H1 (cell line): ENCODE measurements around the gene PLXND1. TPM values are rescaled to one million over a fixed set of nuclear protein-coding genes. Genes with fewer than 3 reads are reported as not detected.
A peak's percentile ranks its signal among the peaks of the same experiment; 100 is the strongest.

Experiments used
- CTCF ChIA-PET: fragments of 300-600 bp; sonication (Branson Sonifier 250); formaldehyde crosslinking; loops from one replicate; lab custom pipeline; 2021; ENCODE audit not compliant: partially characterized antibody; lab: Charles Lee
- POLR2A ChIA-PET: fragments of 300-600 bp; sonication (Branson Sonifier 250); formaldehyde crosslinking; loops from one replicate; lab custom pipeline; 2021; ENCODE audit warnings: inconsistent platforms; ENCODE audit not compliant: partially characterized antibody; lab: Charles Lee
- DNase-seq, 2 experiments: peaks; one replicate each; pipeline versions ENCODE4 v3.0.0 to v3.0.0-alpha.2; 2010 to 2022; ENCODE audit warnings: low spot score in 2 of 2, low read depth in 1 of 2, mixed read lengths in 1 of 2
- FAIRE-seq: peaks from 2 replicates; lab custom pipeline; 2011; peaks lifted over from hg19 to GRCh38; lab: Jason Lieb, UNC
- H2AFZ ChIP-seq: 2 replicates; pipeline ENCODE4 v1.8.1; 2012; ENCODE audit warnings: low read length, inconsistent platforms
- H2AK5ac ChIP-seq: 2 replicates; pipeline ENCODE4 v1.6.1; 2013; ENCODE audit warnings: low read depth, low read length
- H2BK120ac ChIP-seq: replicated peaks from 2 replicates; pipeline ENCODE3; 2013; ENCODE audit warnings: low read depth, low read length, inconsistent platforms
- H2BK12ac ChIP-seq: 2 replicates; pipeline ENCODE4 v1.6.1; 2013; ENCODE audit warnings: low read depth, low read length
- H2BK15ac ChIP-seq: 2 replicates; pipeline ENCODE4 v1.6.1; 2013; ENCODE audit warnings: low read length
- H2BK20ac ChIP-seq: 2 replicates; pipeline ENCODE4 v1.6.1; 2013; ENCODE audit warnings: low read length
- H2BK5ac ChIP-seq: 2 replicates; pipeline ENCODE4 v1.6.1; 2013; ENCODE audit warnings: low read depth, low read length
- H3K14ac ChIP-seq: 2 replicates; pipeline ENCODE4 v1.6.1; 2013; ENCODE audit warnings: inconsistent platforms; ENCODE audit not compliant: insufficient read length
- H3K18ac ChIP-seq: 2 replicates; pipeline ENCODE4 v1.6.1; 2013; ENCODE audit warnings: low read length; ENCODE audit errors: extremely low read depth
- H3K23ac ChIP-seq: 2 replicates; pipeline ENCODE4 v1.6.1; 2013; ENCODE audit warnings: inconsistent platforms; ENCODE audit not compliant: insufficient read length
- H3K23me2 ChIP-seq: 2 replicates; pipeline ENCODE4 v1.6.1; 2013; ENCODE audit warnings: low read depth, low read length
- H3K27ac ChIP-seq: 2 replicates; pipeline ENCODE4 v1.6.1; 2011; ENCODE audit warnings: low read depth, low read length, inconsistent platforms
- H3K27me3 ChIP-seq, 4 experiments: replicated peaks in 1 of 4; 1 replicate in 1 of 4; 2 replicates in 3 of 4; pipeline versions ENCODE4 v1.6.1 to v1.8.1; 2011 to 2013; ENCODE audit warnings: low read length in 3 of 4, mild to moderate bottlenecking in 3 of 4, inconsistent platforms in 2 of 4, mixed read lengths in 2 of 4, moderate library complexity in 1 of 4; ENCODE audit not compliant: control insufficient read depth in 3 of 4, insufficient read depth in 3 of 4; ENCODE audit errors: extremely low read depth in 1 of 4
- H3K36me3 ChIP-seq, 4 experiments: 2 replicates each; pipeline versions ENCODE4 v1.6.1 to v1.8.1; 2011 to 2013; ENCODE audit warnings: mild to moderate bottlenecking in 4 of 4, low read length in 3 of 4, moderate library complexity in 2 of 4, control low read depth in 1 of 4, inconsistent platforms in 1 of 4; ENCODE audit not compliant: insufficient read depth in 4 of 4, control insufficient read depth in 2 of 4
- H3K4ac ChIP-seq: replicated peaks from 2 replicates; pipeline ENCODE3; 2013; ENCODE audit warnings: low read length, low read depth, mixed read lengths, inconsistent platforms; ENCODE audit not compliant: insufficient read length
- H3K4me1 ChIP-seq, 4 experiments: replicated peaks in 1 of 4; 1 replicate in 1 of 4; 2 replicates in 3 of 4; pipeline versions ENCODE4 v1.6.1 to v1.8.1; 2011 to 2013; ENCODE audit warnings: low read length in 3 of 4, inconsistent platforms in 2 of 4, mixed read lengths in 1 of 4; ENCODE audit not compliant: insufficient read depth in 4 of 4, control insufficient read depth in 3 of 4
- H3K4me2 ChIP-seq, 2 experiments: 2 replicates each; pipeline versions ENCODE4 v1.6.1 to v1.8.1; 2011 to 2013; ENCODE audit warnings: low read depth in 2 of 2, low read length in 2 of 2, control low read depth in 1 of 2, inconsistent platforms in 1 of 2, mild to moderate bottlenecking in 1 of 2; ENCODE audit not compliant: insufficient read depth in 1 of 2
- H3K4me3 ChIP-seq, 4 experiments: fragments of 200-600, 300-600 bp in 1 of 4; sonication (generic), shearing (Covaris generic), sonication (Bioruptor Twin) in 1 of 4; 2 replicates each; pipeline versions ENCODE4 v1.5.1 to v1.8.1; 2011 to 2016; ENCODE audit warnings: low read length in 4 of 4, low read depth in 3 of 4, control low read depth in 2 of 4, inconsistent platforms in 2 of 4, mild to moderate bottlenecking in 2 of 4, mixed read lengths in 1 of 4, moderate library complexity in 1 of 4; ENCODE audit not compliant: insufficient read depth in 2 of 4; ENCODE audit errors: extremely low read depth in 1 of 4
- H3K56ac ChIP-seq: replicated peaks from 2 replicates; pipeline ENCODE3; 2013; ENCODE audit warnings: low read depth, mild to moderate bottlenecking, mixed read lengths, low read length, inconsistent platforms; ENCODE audit not compliant: insufficient read length
- H3K79me1 ChIP-seq: 2 replicates; pipeline ENCODE4 v1.6.1; 2013; ENCODE audit warnings: low read depth, low read length, control low read depth
- H3K79me2 ChIP-seq, 2 experiments: 2 replicates each; pipeline versions ENCODE4 v1.6.1 to v1.8.1; 2012 to 2013; ENCODE audit warnings: low read length in 2 of 2, mild to moderate bottlenecking in 2 of 2, inconsistent platforms in 1 of 2; ENCODE audit not compliant: insufficient read depth in 2 of 2, control insufficient read depth in 1 of 2
- H3K9ac ChIP-seq, 4 experiments: replicated peaks in 1 of 4; 1 replicate in 1 of 4; 2 replicates in 3 of 4; pipeline versions ENCODE4 v1.6.1 to v1.8.1; 2011 to 2013; ENCODE audit warnings: low read depth in 3 of 4, low read length in 3 of 4, control low read depth in 2 of 4, mild to moderate bottlenecking in 2 of 4, moderate library complexity in 2 of 4, inconsistent platforms in 1 of 4; ENCODE audit errors: extremely low read depth in 1 of 4
- H3K9me3 ChIP-seq, 2 experiments: 2 replicates each; pipeline versions ENCODE4 v1.6.1 to v1.8.1; 2012 to 2013; ENCODE audit warnings: mild to moderate bottlenecking in 2 of 2, moderate library complexity in 2 of 2, control low read depth in 1 of 2, inconsistent platforms in 1 of 2, low read depth in 1 of 2, low read length in 1 of 2, mixed read lengths in 1 of 2; ENCODE audit not compliant: insufficient read depth in 2 of 2
- H4K20me1 ChIP-seq, 2 experiments: replicated peaks in 1 of 2; 2 replicates each; pipeline versions ENCODE3 to v1.8.1; 2011 to 2013; ENCODE audit warnings: inconsistent platforms in 2 of 2, low read length in 2 of 2, mild to moderate bottlenecking in 1 of 2; ENCODE audit not compliant: insufficient read depth in 2 of 2, control insufficient read depth in 1 of 2
- H4K5ac ChIP-seq: 2 replicates; pipeline ENCODE4 v1.6.1; 2013; ENCODE audit warnings: low read length, low read depth, mixed read lengths, inconsistent platforms; ENCODE audit not compliant: insufficient read length
- H4K8ac ChIP-seq: 2 replicates; pipeline ENCODE4 v1.8.0; 2013; ENCODE audit warnings: mild to moderate bottlenecking, moderate library complexity, low read length, inconsistent platforms; ENCODE audit not compliant: insufficient read depth; ENCODE audit errors: extremely low read depth
- H4K91ac ChIP-seq: replicated peaks from 2 replicates; pipeline ENCODE3; 2013; ENCODE audit warnings: low read length, mixed read lengths, inconsistent platforms; ENCODE audit not compliant: insufficient read length
- CHD2 ChIP-seq: IDR thresholded peaks from 2 replicates; pipeline ENCODE4 v1.6.1; 2012; ENCODE audit warnings: low read length, improper control_type of control experiment
- EP300 ChIP-seq, 2 experiments: IDR thresholded peaks; 1 replicate in 1 of 2; 2 replicates in 1 of 2; pipeline ENCODE4 v1.6.1; 2011 to 2012; ENCODE audit warnings: low read depth in 2 of 2, low read length in 2 of 2, mild to moderate bottlenecking in 2 of 2, borderline replicate concordance in 1 of 2, inconsistent platforms in 1 of 2, moderate library complexity in 1 of 2
- KDM1A ChIP-seq: fragments of 200-600, 300-600 bp; sonication (generic); IDR thresholded peaks from 2 replicates; pipeline ENCODE4 v1.7.1; 2016; ENCODE audit warnings: mild to moderate bottlenecking, low read length, borderline replicate concordance
- TEAD4 ChIP-seq: IDR thresholded peaks from 2 replicates; pipeline ENCODE4 v1.6.1; 2012; ENCODE audit warnings: low read depth, low read length, inconsistent platforms, mixed read lengths
- YY1 ChIP-seq: IDR thresholded peaks from 2 replicates; pipeline ENCODE4 v1.6.1; 2011; ENCODE audit warnings: low read depth, mild to moderate bottlenecking, low read length
- WGBS, 2 experiments: shearing (Covaris generic) in 1 of 2; methylation state at CpG; one replicate each; pipeline versions ENCODE4 v1.1.6 to v1.1.7; 2013 to 2015; ENCODE audit warnings: low lambda C conversion rate in 2 of 2, mixed read lengths in 2 of 2, inconsistent platforms in 1 of 2, low coverage in 1 of 2, missing lambda C conversion rate in 1 of 2; ENCODE audit not compliant: insufficient replicate concordance in 2 of 2, insufficient coverage in 1 of 2, insufficient read length in 1 of 2; ENCODE audit errors: extremely low coverage in 1 of 2, missing lambda C conversion rate in 1 of 2; 5-methylcytosine and 5-hydroxymethylcytosine counted together
- polyA plus RNA-seq, 7 experiments: library from polyadenylated mRNA; depleted of rRNA in 3 of 7; stranded (reverse) in 5 of 7; unstranded in 2 of 7; fragments of >200 nt in 5 of 7; fragments of 200-250 nt in 2 of 7; gene quantifications; 1 replicate in 5 of 7; 2 replicates in 1 of 7; 4 replicates in 1 of 7; pipeline versions ENCODE4 v1.2.1 to v1.2.3, GENCODE V29; 2011 to 2013; ENCODE audit warnings: missing spikeins in 2 of 7, mixed read lengths in 2 of 7
- total RNA-seq: library from RNA; stranded (reverse); fragmentation: NEBNext Ultra II Directional; extraction: Animal tissue kit (Norgen Biotek cat#: 25700); gene quantifications from 2 replicates; pipeline ENCODE4 v1.2.1, GENCODE V29; 2021

The PLXND1 gene
- total and polyA plus RNA-seq, 2 of the 8 experiments (the other 6 are each of a cell fraction or from before 2014, with no cell fraction given), result 17.7 to 66.4 TPM

DNA sequence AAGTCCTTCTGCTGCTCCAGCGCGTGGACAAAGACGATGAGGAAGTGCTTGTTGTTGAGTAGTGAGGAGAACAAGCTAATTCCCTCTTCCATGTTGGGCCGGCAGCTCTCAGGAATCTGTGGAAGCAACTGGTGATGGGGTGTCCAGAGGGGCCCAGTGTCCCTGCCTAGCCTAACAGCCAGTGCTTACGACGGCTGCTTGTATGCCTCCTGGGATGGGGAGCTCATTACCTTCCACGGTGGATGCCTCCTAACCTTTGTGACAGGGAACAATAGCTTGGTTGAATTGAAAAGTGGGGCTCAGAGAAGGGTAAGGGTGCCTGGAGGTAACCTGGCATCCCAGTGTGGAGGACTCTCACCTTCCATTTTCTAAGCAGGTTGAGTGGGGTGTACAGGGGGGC, 40.6 kb downstream of the PLXND1 start:
- no peak overlapping the region for H3K56ac ChIP-seq
- no peaks in the 10 kb centered on the region for H3K36me3 ChIP-seq
- no peak overlapping the region for H3K14ac ChIP-seq
- H3K79me2 ChIP-seq, result no peaks in the 10 kb centered on the region
- ChIA-PET POLR2A (interaction anchor here (0.9 kb wide), 1 partner anchor 33 kb away, joined by 3 read pairs; no protein-coding TSS in a partner anchor), CTCF (interaction anchor here (1.2 to 4.3 kb wide), 8 partner anchors 9 to 91 kb away, joined by 3 to 20 read pairs (median 4); partner anchors contain the start of gene H1-8)
- no peak overlapping the region for H3K9ac ChIP-seq
- no peaks in the 10 kb centered on the region for H3K79me1 ChIP-seq
- H4K91ac ChIP-seq, result no peak overlapping the region
- H4K20me1 ChIP-seq, result no peaks in the 10 kb centered on the region
- no peak overlapping the region for H2AFZ ChIP-seq
- H3K27ac ChIP-seq, result no peak overlapping the region
- H2BK20ac ChIP-seq, result no peak overlapping the region
- H4K8ac ChIP-seq, result peak overlapping the region; percentile 72; the same call in 1 of the 2 replicates
- H3K4me1 ChIP-seq, result no peaks in the 10 kb centered on the region; a peak in 2 of 7 replicates
- no peak overlapping the region for H3K23ac ChIP-seq
- TF ChIP-seq CHD2 (no peak), TEAD4 (no peak), KDM1A (peak; percentile 83), EP300 (IDR thresholded peaks at IDR 0.05; ENCODE audit: borderline replicate concordance in 1 of 2, low read depth in 2 of 2, low read length in 2 of 2) (no peak), YY1 (no peak)
- no peak overlapping the region for H2BK120ac ChIP-seq
- no peaks in the 10 kb centered on the region for H3K23me2 ChIP-seq
- no peak overlapping the region for H3K4ac ChIP-seq
- no peaks in the 10 kb centered on the region for H3K27me3 ChIP-seq
- H2BK15ac ChIP-seq, result no peak overlapping the region
- DNase-seq (no peak), FAIRE-seq (no peak)
- H2BK12ac ChIP-seq, result no peak overlapping the region
- no peak overlapping the region for H3K18ac ChIP-seq
- H3K9me3 ChIP-seq, result no peaks in the 10 kb centered on the region
- no peak overlapping the region for H4K5ac ChIP-seq
- no peak overlapping the region for H3K4me2 ChIP-seq
- H3K4me3 ChIP-seq, result no peak overlapping the region
- H2BK5ac ChIP-seq, result no peak overlapping the region
- no peak overlapping the region for H2AK5ac ChIP-seq
- 94% methylated on average over 7 of the region's 7 CpGs; no CpG with 5 or more reads in 1 of the 2 experiments for WGBS, 2 experiments
